ENCODE results near the gene GRPEL1. TPM values are rescaled to one million over a fixed set of nuclear protein-coding genes. Genes with fewer than 3 reads are reported as not detected.
"Not testable (repeated sequence)": the region's sequence is repeated elsewhere in the genome, so short reads cannot be mapped to it uniquely, and the experiment has no call there.

GRPEL1 gene
- total RNA-seq, 2 experiments from 2014 or later = 34.8 to 35.4 TPM

DNA sequence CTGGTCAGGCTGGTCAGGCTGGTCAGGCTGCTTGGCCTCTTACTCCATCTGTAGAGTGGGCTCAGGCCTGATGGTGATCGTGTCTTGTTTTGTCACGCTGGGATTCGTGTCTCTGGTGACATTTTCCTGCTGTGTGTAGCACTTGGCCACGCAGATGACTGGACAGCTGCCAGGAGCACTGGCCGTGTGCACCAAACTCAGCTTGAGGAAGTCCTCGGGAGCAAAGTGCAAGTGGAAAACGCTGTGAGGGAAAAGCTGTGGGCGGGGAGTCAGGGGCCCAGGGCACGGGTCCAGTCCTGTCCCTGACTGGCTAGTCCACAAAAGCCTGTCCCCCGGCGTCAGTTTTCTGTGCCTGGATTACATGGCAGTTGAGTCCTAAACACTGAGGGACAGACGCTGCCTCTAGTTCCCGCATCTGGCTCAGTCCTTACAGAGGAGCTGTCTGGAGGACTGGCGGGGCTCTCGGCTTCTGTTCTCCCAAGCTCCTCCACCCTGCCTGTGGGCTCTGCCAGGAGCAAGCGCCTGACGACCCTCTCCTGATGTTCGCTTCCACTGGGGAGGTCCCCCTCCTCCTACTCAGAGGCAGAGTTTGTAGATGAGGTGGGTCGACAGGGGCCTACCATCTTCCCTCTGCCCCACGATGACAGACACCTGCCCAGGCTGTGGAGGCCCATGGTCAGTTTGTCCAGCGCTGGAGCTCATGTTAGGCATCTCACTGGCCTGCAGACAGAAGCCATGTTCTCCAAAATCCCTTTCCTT, 35.9 kb upstream of the GRPEL1 start:
- H3K9me3 Mint-ChIP-seq = no peaks in the 10 kb centered on the region
- no peaks in the 10 kb centered on the region for H3K36me3 Mint-ChIP-seq (ENCODE audit: low read depth)
- no peak overlapping the region for H3K27ac Mint-ChIP-seq
- ChIA-PET POLR2A (no interaction called here), CTCF (interaction anchor here (1.5 to 1.6 kb wide), 2 partner anchors 20 to 21 kb away, joined by 4 read pairs; no protein-coding TSS in a partner anchor)
- H3K4me3 Mint-ChIP-seq = peak overlapping the region; percentile 87
- peaks cover 7% of the 10 kb centered on the region for H3K27me3 Mint-ChIP-seq
- H3K4me1 Mint-ChIP-seq = peaks cover 16% of the 10 kb centered on the region
- peak; percentile 12 for DNase-seq

GRCh38 chr4:7103031-7103606, 35.3 kb upstream of the GRPEL1 start:
- H3K27ac Mint-ChIP-seq = peak overlapping the region; percentile 84
- POLR2A ChIA-PET = no interaction called here
- H3K36me3 Mint-ChIP-seq (ENCODE audit: low read depth) = no peaks in the 10 kb centered on the region
- peaks cover 16% of the 10 kb centered on the region for H3K4me1 Mint-ChIP-seq
- peak overlapping the region; percentile 87 for H3K4me3 Mint-ChIP-seq
- DNase-seq = peak; percentile 86
- peaks cover 14% of the 10 kb centered on the region for H3K27me3 Mint-ChIP-seq
- CTCF ChIA-PET = interaction anchor here (1.5 to 1.6 kb wide), 3 partner anchors 19 to 33 kb away, joined by 4 to 6 read pairs (median 4); no protein-coding TSS in a partner anchor
- H3K9me3 Mint-ChIP-seq = no peaks in the 10 kb centered on the region

DNA sequence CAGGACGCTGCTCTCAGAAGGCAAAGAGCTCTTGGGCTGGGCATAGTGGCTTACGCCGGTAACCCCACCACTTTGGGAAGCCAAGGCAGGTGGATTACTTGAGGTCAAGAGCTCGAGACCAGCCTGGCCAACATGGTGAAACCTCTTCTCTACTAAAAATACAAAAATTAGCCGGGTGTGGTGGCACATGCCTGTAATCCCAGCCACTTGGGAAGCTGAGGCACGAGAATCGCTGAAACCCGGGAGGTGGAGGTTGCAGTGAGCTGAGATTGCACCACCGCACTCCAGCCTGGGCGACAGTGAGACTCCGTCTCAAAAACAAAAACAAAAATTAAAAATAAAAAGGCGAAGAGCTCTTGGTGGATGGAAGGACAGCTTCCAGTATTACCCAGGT, 34.6 kb upstream of the GRPEL1 start:
- H3K4me1 Mint-ChIP-seq = peaks cover 16% of the 10 kb centered on the region
- DNase-seq; H3K36me3 Mint-ChIP-seq (ENCODE audit: low read depth); H3K9me3 Mint-ChIP-seq; POLR2A ChIA-PET: not testable (repeated sequence)
- CTCF ChIA-PET = interaction anchor here (0.6 to 1.5 kb wide), 7 partner anchors 9 to 700 kb away, joined by 3 to 7 read pairs (median 4); no protein-coding TSS in a partner anchor
- H3K4me3 Mint-ChIP-seq = peak overlapping the region; percentile 87
- peaks cover 20% of the 10 kb centered on the region for H3K27me3 Mint-ChIP-seq
- H3K27ac Mint-ChIP-seq = peak overlapping the region; percentile 84

DNA sequence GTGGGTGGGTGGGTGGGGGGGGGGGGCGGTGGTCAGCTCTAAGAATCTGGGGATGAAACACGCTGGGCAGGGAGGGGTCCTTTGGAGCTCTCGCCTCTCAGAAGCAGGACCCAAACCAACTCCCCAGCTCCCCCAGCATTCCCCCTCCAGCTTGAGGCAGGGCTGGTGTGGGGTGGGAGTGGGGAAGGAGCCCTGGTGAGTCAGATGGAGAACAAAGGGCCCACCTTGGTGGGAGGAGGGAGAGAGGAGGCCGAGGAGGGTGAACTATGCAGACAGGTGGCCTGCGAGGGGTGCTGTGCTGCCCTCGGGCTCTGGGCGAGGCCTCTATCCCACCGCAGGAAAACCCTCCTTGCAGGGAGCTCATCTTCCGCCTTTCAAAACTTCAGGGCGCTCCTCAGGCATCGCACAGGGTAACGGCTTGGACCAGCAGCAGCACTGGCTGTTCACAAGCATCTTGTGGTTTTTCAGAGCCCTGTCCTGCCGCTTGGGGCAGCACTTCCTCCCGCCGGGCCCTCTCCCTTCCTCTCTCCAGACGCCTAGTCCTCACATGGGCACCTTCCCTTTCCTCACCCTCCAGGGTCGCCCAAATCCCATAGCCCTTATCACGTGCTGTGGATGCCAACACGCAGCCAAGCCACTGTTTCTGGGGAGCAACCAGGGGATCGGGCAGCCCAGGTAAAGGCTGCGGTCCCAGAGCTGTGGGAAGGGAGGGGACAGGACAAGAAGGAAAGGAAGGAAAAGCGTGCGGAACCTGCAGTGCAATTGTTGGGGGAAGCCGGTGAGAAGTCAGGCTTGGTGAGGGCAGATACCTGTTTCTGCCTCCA, 34.0 kb upstream of the GRPEL1 start:
- H3K4me3 Mint-ChIP-seq = peak overlapping the region; percentile 87
- ChIA-PET POLR2A (interaction anchor here (0.6 kb wide), 1 partner anchor 10 kb away, joined by 3 read pairs; no protein-coding TSS in a partner anchor), CTCF (interaction anchor here (0.6 to 1.5 kb wide), 11 partner anchors 10 to 1182 kb away, joined by 3 to 7 read pairs (median 3); no protein-coding TSS in a partner anchor)
- no peaks in the 10 kb centered on the region for H3K36me3 Mint-ChIP-seq (ENCODE audit: low read depth)
- no peaks in the 10 kb centered on the region for H3K9me3 Mint-ChIP-seq
- peak; percentile 55 for DNase-seq
- peaks cover 16% of the 10 kb centered on the region for H3K4me1 Mint-ChIP-seq
- no peak overlapping the region for H3K27ac Mint-ChIP-seq
- H3K27me3 Mint-ChIP-seq = peaks cover 20% of the 10 kb centered on the region

DNA sequence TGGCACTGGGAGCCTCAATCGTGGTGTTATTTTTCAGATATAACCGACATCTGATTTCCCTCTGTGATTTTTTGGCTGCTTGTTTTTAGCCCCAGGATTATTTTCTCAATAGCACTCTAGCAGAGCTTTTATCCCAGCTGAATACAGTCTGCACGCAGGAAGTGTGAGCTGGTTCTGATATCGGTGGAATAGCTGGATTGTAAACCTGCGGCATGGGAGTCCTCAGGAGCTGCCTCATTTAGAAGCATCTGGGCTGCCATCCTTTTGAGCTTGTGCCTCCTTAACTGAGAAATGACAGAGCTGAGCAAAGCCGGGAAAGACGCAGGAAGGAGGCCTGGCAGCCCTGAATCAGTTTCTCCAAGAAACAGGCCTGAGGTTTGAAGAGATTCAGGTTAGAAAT, 28.4 kb upstream of the GRPEL1 start:
- H3K27me3 Mint-ChIP-seq = peaks cover 20% of the 10 kb centered on the region
- no peaks in the 10 kb centered on the region for H3K36me3 Mint-ChIP-seq (ENCODE audit: low read depth)
- CTCF ChIA-PET = interaction anchor here (1.0 to 1.3 kb wide), 2 partner anchors 13 to 706 kb away, joined by 3 read pairs; no protein-coding TSS in a partner anchor
- H3K27ac Mint-ChIP-seq = no peak overlapping the region
- no peaks in the 10 kb centered on the region for H3K4me1 Mint-ChIP-seq
- POLR2A ChIA-PET = interaction anchor here (0.5 kb wide), 1 partner anchor 196 kb away, joined by 3 read pairs; no protein-coding TSS in a partner anchor
- no peaks in the 10 kb centered on the region for H3K9me3 Mint-ChIP-seq
- DNase-seq = no peak
- no peak overlapping the region for H3K4me3 Mint-ChIP-seq

GRCh38 chr4:7095611-7096155, 27.8 kb upstream of the GRPEL1 start:
- Mint-ChIP-seq H3K27ac (no peak overlapping the region), H3K27me3 (peaks cover 20% of the 10 kb centered on the region), H3K4me1 (no peaks in the 10 kb centered on the region), H3K36me3 (ENCODE audit: low read depth) (no peaks in the 10 kb centered on the region), H3K4me3 (no peak overlapping the region), H3K9me3 (no peaks in the 10 kb centered on the region)
- ChIA-PET CTCF (interaction anchor here (0.8 to 1.3 kb wide), 2 partner anchors 12 to 13 kb away, joined by 3 read pairs; no protein-coding TSS in a partner anchor), POLR2A (interaction anchor here (0.5 kb wide), 1 partner anchor 196 kb away, joined by 3 read pairs; no protein-coding TSS in a partner anchor)
- no peak for DNase-seq

- Mint-ChIP-seq H3K27me3 (peaks cover 22% of the 10 kb centered on the region), H3K27ac (no peak overlapping the region), H3K4me1 (no peaks in the 10 kb centered on the region), H3K4me3 (no peak overlapping the region), H3K9me3 (no peaks in the 10 kb centered on the region), H3K36me3 (ENCODE audit: low read depth) (no peaks in the 10 kb centered on the region)
- ChIA-PET CTCF (interaction anchor here (0.8 to 1.7 kb wide), 2 partner anchors 11 to 12 kb away, joined by 3 to 5 read pairs; no protein-coding TSS in a partner anchor), POLR2A (no interaction called here)
- no peak for DNase-seq
These were observed 27.1 kb upstream of the GRPEL1 start for GRCh38 chr4:7094916-7095315.

GRCh38 chr4:7092026-7092425, 24.2 kb upstream of the GRPEL1 start:
- H3K27ac Mint-ChIP-seq = no peak overlapping the region

GRCh38 chr4:7089213-7089986, 21.5 kb upstream of the GRPEL1 start:
- CTCF ChIA-PET = interaction anchor here (0.6 to 1.4 kb wide), 4 partner anchors 12 to 713 kb away, joined by 3 to 4 read pairs (median 4); partner anchors contain the start of gene TADA2B
- peaks cover 36% of the 10 kb centered on the region for H3K27me3 Mint-ChIP-seq
- peaks cover under 1% of the 10 kb centered on the region for H3K4me1 Mint-ChIP-seq
- DNase-seq = no peak
- H3K36me3 Mint-ChIP-seq (ENCODE audit: low read depth) = no peaks in the 10 kb centered on the region
- no peak overlapping the region for H3K27ac Mint-ChIP-seq
- POLR2A ChIA-PET = interaction anchor here (0.6 kb wide), 1 partner anchor 351 kb away, joined by 3 read pairs; no protein-coding TSS in a partner anchor
- H3K9me3 Mint-ChIP-seq = peaks cover 3% of the 10 kb centered on the region
- H3K4me3 Mint-ChIP-seq = no peak overlapping the region

More at GRCh38 chr4:7092026-7092425, 24.2 kb upstream of the GRPEL1 start:
- Mint-ChIP-seq H3K9me3 (peaks cover 3% of the 10 kb centered on the region), H3K4me1 (no peaks in the 10 kb centered on the region), H3K36me3 (ENCODE audit: low read depth) (no peaks in the 10 kb centered on the region), H3K4me3 (no peak overlapping the region), H3K27me3 (peaks cover 24% of the 10 kb centered on the region)
- DNase-seq = no peak
- ChIA-PET POLR2A (interaction anchor here (0.7 kb wide), 1 partner anchor 10 kb away, joined by 3 read pairs; no protein-coding TSS in a partner anchor), CTCF (interaction anchor here (0.9 to 1.0 kb wide), 2 partner anchors 10 to 372 kb away, joined by 3 to 4 read pairs; no protein-coding TSS in a partner anchor)

DNA sequence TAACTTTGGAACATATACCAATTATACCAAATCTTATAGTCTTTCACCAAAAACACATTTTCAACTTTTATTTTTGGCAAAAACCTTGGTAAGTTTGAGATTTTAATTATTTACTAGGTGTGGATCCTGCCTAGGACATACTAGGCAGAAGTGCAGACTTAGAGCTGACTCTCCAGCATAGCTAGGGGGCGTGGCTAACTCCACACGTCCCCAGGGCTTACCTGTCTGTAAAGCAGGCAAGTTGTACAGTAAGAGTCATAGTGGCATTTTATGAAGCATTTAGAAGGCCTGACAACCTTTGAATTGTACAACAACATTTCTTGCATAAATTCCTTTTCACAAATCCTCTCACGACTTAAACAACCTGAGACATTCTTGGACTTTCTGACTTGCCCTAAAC, 19.2 kb upstream of the GRPEL1 start:
- H3K9me3 Mint-ChIP-seq = peaks cover 3% of the 10 kb centered on the region
- CTCF ChIA-PET = no interaction called here
- H3K4me3 Mint-ChIP-seq = no peak overlapping the region
- DNase-seq = no peak
- no peak overlapping the region for H3K27ac Mint-ChIP-seq
- H3K27me3 Mint-ChIP-seq = peaks cover 47% of the 10 kb centered on the region
- peaks cover 2% of the 10 kb centered on the region for H3K4me1 Mint-ChIP-seq
- H3K36me3 Mint-ChIP-seq (ENCODE audit: low read depth) = no peaks in the 10 kb centered on the region
- POLR2A ChIA-PET = no interaction called here

GRCh38 chr4:7086384-7086783, 18.5 kb upstream of the GRPEL1 start:
- Mint-ChIP-seq H3K4me3 (no peak overlapping the region), H3K9me3 (peaks cover 3% of the 10 kb centered on the region), H3K4me1 (peaks cover 2% of the 10 kb centered on the region), H3K27me3 (peaks cover 53% of the 10 kb centered on the region), H3K36me3 (ENCODE audit: low read depth) (no peaks in the 10 kb centered on the region), H3K27ac (no peak overlapping the region)
- POLR2A ChIA-PET = no interaction called here
- no peak for DNase-seq
- CTCF ChIA-PET = interaction anchor here (1.6 kb wide), 1 partner anchor 43 kb away, joined by 5 read pairs; the partner anchor contains the start of gene TADA2B

Measured in activated CD4-positive, alpha-beta T cell treated with anti-CD3 and anti-CD28 coated beads, Interleukin-2, amount 10 ng/mL, durations not matched to agents 7 days and 5 days (primary cell).